Adrenal gland (tissue), 12 donors: ENCODE data around the gene TGFBR2. TPM values are rescaled to one million over a fixed set of nuclear protein-coding genes. Genes with fewer than 3 reads are reported as not detected.

Experiments used
- DNase-seq, 7 donors: peaks; one replicate each; pipeline ENCODE4 v3.0.0-alpha.2; 2019 to 2020
- H3K27ac ChIP-seq, 5 donors: fragments of 200-600 bp; sonication (generic) in 4 of 5; 1 replicate in 3 of 5; 2 replicates in 2 of 5; pipeline versions ENCODE4 v1.5.1 to v1.8.0; 2016 to 2020; ENCODE audit warnings: mild to moderate bottlenecking in 1 of 5
- H3K27me3 ChIP-seq: fragments of 200-600 bp; 2 replicates; pipeline ENCODE4 v1.8.0; 2021
- H3K36me3 ChIP-seq, 2 donors: fragments of 200-600 bp; replicated peaks in 1 of 2; 1 replicate in 1 of 2; 2 replicates in 1 of 2; pipeline versions ENCODE4 v1.5.1 to v1.8.0; 2018 to 2022
- H3K4me1 ChIP-seq, 2 donors: fragments of 200-600 bp; replicated peaks in 1 of 2; 1 replicate in 1 of 2; 2 replicates in 1 of 2; pipeline versions ENCODE4 v1.5.1 to v1.8.0; 2018 to 2021
- H3K4me3 ChIP-seq, 4 donors: fragments of 200-600 bp; sonication (generic) in 3 of 4; one replicate each; pipeline ENCODE4 v1.5.1; 2016 to 2018
- H3K9me3 ChIP-seq, 3 donors: fragments of 200-600 bp; sonication (generic) in 1 of 3; replicated peaks in 1 of 3; 1 replicate in 2 of 3; 2 replicates in 1 of 3; pipeline versions ENCODE4 v1.5.1 to v1.8.0; 2016 to 2021
- POLR2A ChIP-seq, 2 donors: fragments of 450-650 bp; IDR thresholded peaks; one replicate each; pipeline ENCODE4 v1.6.1; 2017; ENCODE audit warnings: antibody characterized with exemption in 2 of 2, mild to moderate bottlenecking in 2 of 2, moderate library complexity in 1 of 2
- WGBS, 4 donors: extraction: QIAGEN DNeasy Blood & Tissue Kit in 2 of 4; methylation state at CpG; one replicate each; pipeline versions ENCODE4 v1.1.5 to v1.1.7; 2013 to 2017; 5-methylcytosine and 5-hydroxymethylcytosine counted together
- intact Hi-C, 2 donors: fragments of 100-400 bp; cut with DNase I; formaldehyde crosslinking; loops; one replicate each; pipeline versions ENCODE4 v1.14.1 to v1.15.0; 2022 to 2023
- polyA plus RNA-seq, 3 donors: library from polyadenylated mRNA; stranded (reverse); fragments of 200-250 nt in 2 of 3; fragments of 350-450 nt in 1 of 3; fragmentation: Illumina TruSeq in 1 of 3; extraction: RNeasy Lipid Tissue Mini Kit (QIAGEN cat#74804) in 1 of 3; gene quantifications; one replicate each; pipeline ENCODE4 v1.2.3, GENCODE V29; 2013 to 2014
- total RNA-seq, 9 donors: library from RNA; depleted of rRNA in 4 of 9; stranded (reverse); fragments of >200 nt in 4 of 9; fragments of 120-200 nt in 1 of 9; fragmentation: NEBNext Ultra II Directional in 1 of 9; extraction: Animal tissue kit (Norgen Biotek cat#: 25700) in 1 of 9; gene quantifications; one replicate each; pipeline versions ENCODE4 v1.1.0 to v1.2.4, GENCODE V29; 2013 to 2023
- TF ChIP-seq, protein P1 (sequence below), 6 experiments: fragments of 450-650 bp in 4 of 6; fragments of 200-600 bp in 2 of 6; sonication (generic) in 1 of 6; IDR thresholded peaks; 1 replicate in 5 of 6; 2 replicates in 1 of 6; pipeline versions ENCODE4 v1.5.1 to v1.8.0; 2016 to 2021; ENCODE audit warnings: antibody characterized with exemption in 6 of 6, mild to moderate bottlenecking in 2 of 6, moderate library complexity in 1 of 6
- donor health status: healthy with polysubstance abuse.
- donor health status: Bipolar disorder and iron deficiency.
- donor health status: DM: yes; HTN: yes; CAD: no.
- donor health status: DM: no; HTN: no; CAD: no.
- donor health status: DM: no; HTN: no; CAD: no.
- donor health status: DM: yes; HTN: yes; CAD: no.

Gene TGFBR2
- total and polyA plus RNA-seq, 12 donors: 19.1 to 296 (median 153) TPM

DNA sequence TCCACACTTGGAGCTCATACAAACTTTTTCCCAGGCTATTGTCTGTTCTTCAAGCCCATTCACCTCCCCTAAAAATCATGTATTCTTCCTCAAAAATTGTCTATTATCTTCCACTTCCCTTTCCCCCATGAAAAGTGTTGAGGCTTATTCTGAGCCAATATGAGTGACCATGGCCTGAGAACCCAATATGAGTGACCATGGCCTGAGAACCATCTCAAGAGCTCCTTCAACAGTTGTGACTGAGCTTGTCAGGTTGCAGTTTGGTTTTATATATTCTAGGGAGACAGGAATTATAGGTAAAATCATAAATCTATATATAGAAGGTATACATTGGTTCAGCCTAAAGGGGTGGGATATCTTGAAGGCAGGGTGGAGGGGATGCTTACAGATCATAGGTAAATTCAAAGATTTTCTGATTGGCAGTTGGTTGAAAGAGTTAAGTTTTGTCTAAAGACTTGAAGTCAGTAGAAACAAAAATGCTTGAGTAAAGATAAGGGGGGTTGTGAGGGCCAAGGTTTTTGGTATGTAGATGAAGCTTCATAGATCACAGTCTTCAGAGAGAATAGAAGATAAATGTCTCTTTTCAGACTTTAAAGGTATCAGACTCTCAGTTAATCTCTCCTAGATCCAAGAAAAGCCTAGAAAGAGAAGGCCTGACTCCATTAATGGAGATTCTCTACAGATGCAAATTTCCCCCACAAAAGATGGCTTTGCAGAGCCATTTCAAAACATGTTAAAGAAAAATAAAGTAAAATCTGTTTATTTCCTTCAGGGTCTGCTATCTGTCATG, 95.8 kb downstream of the TGFBR2 start:
- no peaks in the 10 kb centered on the region for H3K27me3 ChIP-seq
- intact Hi-C loops: no loop called here
- H3K9me3 ChIP-seq: no peaks in the 10 kb centered on the region
- no peak for DNase-seq
- peaks cover 0 to 9% of the 10 kb centered on the region in 2 donors for H3K36me3 ChIP-seq
- H3K27ac ChIP-seq: no peak overlapping the region
- H3K4me3 ChIP-seq: no peak overlapping the region
- no peaks in the 10 kb centered on the region for H3K4me1 ChIP-seq
- no peak for TF ChIP-seq POLR2A (IDR thresholded peaks at IDR 0.05)
- TF ChIP-seq, protein P1, sequence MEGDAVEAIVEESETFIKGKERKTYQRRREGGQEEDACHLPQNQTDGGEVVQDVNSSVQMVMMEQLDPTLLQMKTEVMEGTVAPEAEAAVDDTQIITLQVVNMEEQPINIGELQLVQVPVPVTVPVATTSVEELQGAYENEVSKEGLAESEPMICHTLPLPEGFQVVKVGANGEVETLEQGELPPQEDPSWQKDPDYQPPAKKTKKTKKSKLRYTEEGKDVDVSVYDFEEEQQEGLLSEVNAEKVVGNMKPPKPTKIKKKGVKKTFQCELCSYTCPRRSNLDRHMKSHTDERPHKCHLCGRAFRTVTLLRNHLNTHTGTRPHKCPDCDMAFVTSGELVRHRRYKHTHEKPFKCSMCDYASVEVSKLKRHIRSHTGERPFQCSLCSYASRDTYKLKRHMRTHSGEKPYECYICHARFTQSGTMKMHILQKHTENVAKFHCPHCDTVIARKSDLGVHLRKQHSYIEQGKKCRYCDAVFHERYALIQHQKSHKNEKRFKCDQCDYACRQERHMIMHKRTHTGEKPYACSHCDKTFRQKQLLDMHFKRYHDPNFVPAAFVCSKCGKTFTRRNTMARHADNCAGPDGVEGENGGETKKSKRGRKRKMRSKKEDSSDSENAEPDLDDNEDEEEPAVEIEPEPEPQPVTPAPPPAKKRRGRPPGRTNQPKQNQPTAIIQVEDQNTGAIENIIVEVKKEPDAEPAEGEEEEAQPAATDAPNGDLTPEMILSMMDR (IDR thresholded peaks at IDR 0.05): no peak

DNA sequence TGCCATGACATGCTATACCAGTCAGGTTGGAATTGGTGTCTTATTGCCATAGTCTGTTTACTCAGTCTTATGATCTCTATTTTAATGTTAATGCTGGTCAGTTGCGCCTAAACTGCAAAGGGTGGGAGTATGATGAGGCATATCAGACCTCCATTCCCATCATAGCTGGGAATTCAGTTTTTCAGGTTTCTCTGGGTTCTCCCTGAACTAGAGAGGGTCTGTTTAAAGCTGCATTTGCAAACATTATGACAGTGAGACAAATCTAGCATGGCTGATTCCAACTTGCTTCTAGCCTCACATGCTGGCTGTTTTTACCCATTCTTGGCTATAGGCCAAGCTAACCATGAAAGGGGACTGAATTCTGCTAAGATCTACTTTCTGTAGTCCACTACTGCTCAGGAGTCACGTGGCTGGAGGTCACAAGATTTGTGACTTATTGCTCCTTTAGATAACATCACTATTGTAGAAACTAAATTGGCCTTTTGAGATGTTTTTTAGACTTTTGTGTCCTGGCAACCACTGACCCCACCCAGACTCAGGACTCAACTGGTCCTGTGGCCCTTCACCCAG, 96.5 kb downstream of the TGFBR2 start:
- no peak for TF ChIP-seq POLR2A (IDR thresholded peaks at IDR 0.05)
- TF ChIP-seq, protein P1 (IDR thresholded peaks at IDR 0.05): no peak
- H3K36me3 ChIP-seq: peaks cover 0 to 6% of the 10 kb centered on the region in 2 donors

DNA sequence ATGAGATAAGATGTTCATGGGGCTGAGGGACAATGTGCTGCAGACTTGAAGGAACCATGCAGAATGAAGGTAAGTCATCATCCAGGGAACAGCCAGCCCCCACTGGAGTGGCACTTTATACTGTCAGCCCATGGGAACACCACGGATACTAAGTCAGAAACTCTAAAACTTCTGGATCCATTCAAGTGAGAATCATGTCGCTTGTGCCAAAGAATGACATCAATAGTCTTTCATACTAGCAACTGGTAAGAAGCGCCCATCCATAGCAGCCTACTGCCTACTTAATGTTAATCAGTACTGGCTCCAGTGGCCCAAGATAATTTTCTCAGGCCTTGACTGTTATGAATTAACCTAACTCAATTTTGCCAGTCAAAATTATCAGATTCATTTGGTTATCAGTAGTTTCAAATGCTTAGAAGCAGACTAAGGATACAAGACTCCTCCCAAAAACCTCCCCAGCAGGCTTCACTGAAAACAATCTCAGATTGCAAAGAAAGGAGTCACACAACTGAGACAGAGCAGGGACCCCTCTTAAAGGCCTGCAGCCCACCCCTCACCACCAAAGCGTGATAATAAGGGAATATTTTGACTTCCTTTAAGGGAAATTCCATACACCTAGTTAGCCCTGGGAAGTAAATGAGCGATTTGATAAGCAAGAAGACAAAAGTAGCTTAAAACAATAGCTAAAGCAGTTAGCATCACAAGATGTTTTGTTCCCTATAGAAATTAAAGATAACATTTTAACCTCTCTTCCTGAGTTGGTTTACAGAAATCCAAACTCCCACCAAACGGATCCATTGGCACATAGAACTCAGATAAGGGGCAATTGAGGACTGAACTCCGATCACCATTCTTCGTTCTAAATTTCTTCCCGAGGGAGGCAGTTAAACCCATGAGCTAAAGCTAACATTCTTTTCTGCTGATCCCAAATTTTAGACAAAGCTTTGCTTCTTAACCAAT, 98.8 kb downstream of the TGFBR2 start:
- DNase-seq: no peak
- Histone ChIP-seq H3K9me3 (no peaks in the 10 kb centered on the region), H3K27ac (no peak overlapping the region), H3K4me1 (no peaks in the 10 kb centered on the region), H3K27me3 (no peaks in the 10 kb centered on the region), H3K36me3 (no peaks in the 10 kb centered on the region), H3K4me3 (no peak overlapping the region)
- intact Hi-C loops: no loop called here
- TF ChIP-seq POLR2A (IDR thresholded peaks at IDR 0.05): no peak
- TF ChIP-seq, protein P1 (IDR thresholded peaks at IDR 0.05): no peak
- WGBS, 4 donors: 79 to 82% (median 81%) methylated on average over 9 of the region's 9 CpGs

More for the DNA sequence above, 96.5 kb downstream of the TGFBR2 start:
- DNase-seq: peak in 1 of 7 donors; percentile 43
- no peak overlapping the region for H3K4me3 ChIP-seq
- no peaks in the 10 kb centered on the region for H3K27me3 ChIP-seq
- no peaks in the 10 kb centered on the region for H3K9me3 ChIP-seq
- 54 to 75% (median 68%) methylated on average over 2 of the region's 2 CpGs for WGBS, 4 donors
- intact Hi-C loops: no loop called here
- no peaks in the 10 kb centered on the region for H3K4me1 ChIP-seq
- no peak overlapping the region for H3K27ac ChIP-seq

DNA sequence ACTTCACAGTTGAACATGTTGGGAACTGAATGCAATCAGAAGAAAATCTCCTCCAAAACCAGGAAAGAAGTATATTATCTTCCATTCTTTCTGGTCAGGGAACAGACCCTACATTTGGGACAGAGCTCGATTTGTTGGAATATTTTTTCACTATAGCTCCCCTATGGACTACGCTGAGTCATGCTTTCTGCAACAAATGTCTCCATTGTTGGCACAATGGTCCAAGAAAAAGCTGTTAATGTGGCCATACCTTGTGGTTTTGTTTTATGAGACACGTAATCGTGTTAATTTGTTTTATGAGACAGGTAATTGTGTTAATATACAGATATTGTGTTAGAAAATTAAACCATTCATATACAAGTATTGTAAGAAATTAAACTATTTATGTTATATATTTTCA, 101.4 kb downstream of the TGFBR2 start:
- Histone ChIP-seq H3K27me3 (no peaks in the 10 kb centered on the region), H3K36me3 (no peaks in the 10 kb centered on the region), H3K27ac (no peak overlapping the region), H3K9me3 (no peaks in the 10 kb centered on the region), H3K4me3 (no peak overlapping the region), H3K4me1 (no peaks in the 10 kb centered on the region)
- intact Hi-C loops: no loop called here
- TF ChIP-seq, protein P1 (IDR thresholded peaks at IDR 0.05): no peak
- TF ChIP-seq POLR2A (IDR thresholded peaks at IDR 0.05): no peak
- 86 to 96% (median 92%) methylated on average over 4 of the region's 4 CpGs for WGBS, 4 donors
- DNase-seq: no peak
